Measurements from ENCODE around the gene CLIP4. TPM values are rescaled to one million over a fixed set of nuclear protein-coding genes. Genes with fewer than 3 reads are reported as not detected.

Gene CLIP4
- total RNA-seq, 3 donors from 2014 or later (not counting 1 experiment from before 2014, with no cell fraction given), result 56.8 to 88.0 (median 72.6) TPM

GRCh38 chr2:29068513-29068912 is 46.7 kb upstream of the CLIP4 start:
- ATAC-seq (no peak), DNase-seq (no peak)
- intact Hi-C loops (cut with micrococcal nuclease), result no loop called here
- 91% methylated on average over 7 of the region's 7 CpGs for WGBS (ENCODE audit: insufficient coverage)
- no peak for TF ChIP-seq CTCF (IDR thresholded peaks at IDR 0.05)
- Mint-ChIP-seq H3K4me1 (no peaks in the 10 kb centered on the region), H3K27me3 (ENCODE audit: low read depth in 2 of 2) (no peaks in the 10 kb centered on the region), H3K36me3 (no peaks in the 10 kb centered on the region), H3K4me3 (no peak overlapping the region), H3K27ac (no peak overlapping the region), H3K9me3 (no peaks in the 10 kb centered on the region)
- no peak overlapping the region for H3K27ac ChIP-seq (ENCODE audit: low read length)
- H3K4me3 ChIP-seq (ENCODE audit: low read length), result no peak overlapping the region
- no peaks in the 10 kb centered on the region for H3K9me3 ChIP-seq (ENCODE audit: control insufficient read depth, insufficient read depth, low read length)
- H3K36me3 ChIP-seq (ENCODE audit: control insufficient read depth, insufficient read depth, low read length), result no peaks in the 10 kb centered on the region
- H3K27me3 ChIP-seq (ENCODE audit: control insufficient read depth, insufficient read depth, low read length), result no peaks in the 10 kb centered on the region
- H3K4me1 ChIP-seq (ENCODE audit: control insufficient read depth, insufficient read depth, low read length), result no peaks in the 10 kb centered on the region

GRCh38 chr2:29070526-29070925 is 44.7 kb upstream of the CLIP4 start:
- no peak overlapping the region for H3K27ac ChIP-seq (ENCODE audit: low read length)
- H3K4me1 ChIP-seq (ENCODE audit: control insufficient read depth, insufficient read depth, low read length), result no peaks in the 10 kb centered on the region
- TF ChIP-seq CTCF (IDR thresholded peaks at IDR 0.05), result no peak
- Mint-ChIP-seq H3K4me1 (no peaks in the 10 kb centered on the region), H3K36me3 (no peaks in the 10 kb centered on the region), H3K4me3 (no peak overlapping the region), H3K9me3 (no peaks in the 10 kb centered on the region), H3K27ac (no peak overlapping the region), H3K27me3 (ENCODE audit: low read depth in 2 of 2) (no peaks in the 10 kb centered on the region)
- 94% methylated on average over 12 of the region's 12 CpGs for WGBS (ENCODE audit: insufficient coverage)
- H3K27me3 ChIP-seq (ENCODE audit: control insufficient read depth, insufficient read depth, low read length), result no peaks in the 10 kb centered on the region
- intact Hi-C loops (cut with micrococcal nuclease), result no loop called here
- H3K36me3 ChIP-seq (ENCODE audit: control insufficient read depth, insufficient read depth, low read length), result no peaks in the 10 kb centered on the region
- H3K9me3 ChIP-seq (ENCODE audit: control insufficient read depth, insufficient read depth, low read length), result no peaks in the 10 kb centered on the region
- ATAC-seq, result no peak
- no peak overlapping the region for H3K4me3 ChIP-seq (ENCODE audit: low read length)
- no peak for DNase-seq

DNA sequence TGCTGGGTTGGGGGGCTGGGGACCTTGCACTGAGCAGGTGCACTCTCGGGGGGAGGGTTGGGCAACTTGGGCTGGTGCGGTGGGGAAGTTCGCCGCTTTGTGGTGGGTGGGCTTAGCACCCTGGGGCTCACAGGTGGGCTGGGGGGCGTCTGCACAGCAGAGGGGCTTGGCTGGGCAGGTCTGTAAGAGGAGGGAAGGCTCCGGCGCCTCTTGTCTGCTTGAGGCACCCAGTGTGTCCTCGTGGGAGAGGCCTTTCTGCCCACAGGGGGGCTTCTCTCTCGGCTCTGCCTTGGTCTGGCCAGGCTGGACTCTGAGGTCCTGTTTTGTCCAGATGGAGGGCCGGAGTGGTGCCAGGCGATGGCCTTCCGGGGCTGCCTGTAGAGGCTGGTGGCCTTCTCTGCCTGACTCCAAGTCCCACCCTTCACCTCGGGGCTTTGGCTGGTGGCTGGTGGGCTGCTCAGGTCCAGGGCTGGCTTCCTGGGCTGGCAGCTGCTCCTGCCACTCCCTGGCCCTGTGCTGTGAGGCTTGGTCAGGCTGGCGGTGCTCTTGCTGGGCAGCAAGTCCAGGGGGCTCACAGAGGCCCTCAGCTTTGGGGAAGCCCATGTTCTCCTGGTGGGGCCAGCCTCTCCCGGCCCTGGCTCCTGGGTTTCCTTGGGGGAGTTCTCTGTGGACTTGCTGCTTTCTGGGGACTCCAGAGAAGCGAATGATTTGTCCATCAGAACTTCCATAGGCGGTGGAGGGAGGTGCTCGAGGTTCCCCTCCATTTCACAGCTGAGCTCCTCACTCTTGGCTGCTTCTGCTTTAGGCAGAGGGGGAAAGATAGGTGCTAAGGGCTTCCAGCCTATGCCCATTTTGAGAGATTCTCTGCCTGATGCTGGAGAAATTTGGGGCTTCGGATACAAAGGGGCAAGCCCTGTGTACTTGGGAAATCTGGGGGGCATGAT is 43.9 kb upstream of the CLIP4 start:
- DNase-seq (no peak), ATAC-seq (no peak)
- 85% methylated on average over 19 of the region's 19 CpGs for WGBS (ENCODE audit: insufficient coverage)
- H3K36me3 ChIP-seq (ENCODE audit: control insufficient read depth, insufficient read depth, low read length), result no peaks in the 10 kb centered on the region
- Mint-ChIP-seq H3K27me3 (ENCODE audit: low read depth in 2 of 2) (no peaks in the 10 kb centered on the region), H3K36me3 (no peaks in the 10 kb centered on the region), H3K9me3 (no peaks in the 10 kb centered on the region), H3K4me3 (no peak overlapping the region), H3K4me1 (no peaks in the 10 kb centered on the region), H3K27ac (no peak overlapping the region)
- no peaks in the 10 kb centered on the region for H3K27me3 ChIP-seq (ENCODE audit: control insufficient read depth, insufficient read depth, low read length)
- H3K27ac ChIP-seq (ENCODE audit: low read length), result no peak overlapping the region
- intact Hi-C loops (cut with micrococcal nuclease), result no loop called here
- no peaks in the 10 kb centered on the region for H3K9me3 ChIP-seq (ENCODE audit: control insufficient read depth, insufficient read depth, low read length)
- no peak for TF ChIP-seq CTCF (IDR thresholded peaks at IDR 0.05)
- H3K4me3 ChIP-seq (ENCODE audit: low read length), result no peak overlapping the region
- no peaks in the 10 kb centered on the region for H3K4me1 ChIP-seq (ENCODE audit: control insufficient read depth, insufficient read depth, low read length)
